ENCODE data around the gene FCHSD2.

- TF ChIP-seq, protein P1, sequence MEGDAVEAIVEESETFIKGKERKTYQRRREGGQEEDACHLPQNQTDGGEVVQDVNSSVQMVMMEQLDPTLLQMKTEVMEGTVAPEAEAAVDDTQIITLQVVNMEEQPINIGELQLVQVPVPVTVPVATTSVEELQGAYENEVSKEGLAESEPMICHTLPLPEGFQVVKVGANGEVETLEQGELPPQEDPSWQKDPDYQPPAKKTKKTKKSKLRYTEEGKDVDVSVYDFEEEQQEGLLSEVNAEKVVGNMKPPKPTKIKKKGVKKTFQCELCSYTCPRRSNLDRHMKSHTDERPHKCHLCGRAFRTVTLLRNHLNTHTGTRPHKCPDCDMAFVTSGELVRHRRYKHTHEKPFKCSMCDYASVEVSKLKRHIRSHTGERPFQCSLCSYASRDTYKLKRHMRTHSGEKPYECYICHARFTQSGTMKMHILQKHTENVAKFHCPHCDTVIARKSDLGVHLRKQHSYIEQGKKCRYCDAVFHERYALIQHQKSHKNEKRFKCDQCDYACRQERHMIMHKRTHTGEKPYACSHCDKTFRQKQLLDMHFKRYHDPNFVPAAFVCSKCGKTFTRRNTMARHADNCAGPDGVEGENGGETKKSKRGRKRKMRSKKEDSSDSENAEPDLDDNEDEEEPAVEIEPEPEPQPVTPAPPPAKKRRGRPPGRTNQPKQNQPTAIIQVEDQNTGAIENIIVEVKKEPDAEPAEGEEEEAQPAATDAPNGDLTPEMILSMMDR (IDR thresholded peaks at IDR 0.05 in 8 of 11, conservative IDR thresholded peaks at IDR 0.05 in 3 of 11) = no peak
- TF ChIP-seq POLR2AphosphoS5 (IDR thresholded peaks at IDR 0.05) = no peak
Observed at GRCh38 chr11:72959998-72960731, 182.0 kb downstream of the FCHSD2 start.
